Stimulated activated CD8-positive, alpha-beta memory T cell treated with anti-CD3 and anti-CD28 coated beads, Interleukin-12 subunit alpha, Interleukin-12 subunit beta, amount 100 ng/mL, for 24 hours (primary cell): Measurements from ENCODE around the gene TEN1.

Experiments
- DNase-seq: peaks from one replicate; pipeline ENCODE4 v3.0.0-alpha.2; 2020; ENCODE audit errors: extremely low read depth

TEN1 gene

GRCh38 chr17:76007131-76007849, 28.2 kb downstream of the TEN1 start:
- DNase-seq: no peak

- no peak for DNase-seq
Observed at GRCh38 chr17:76007850-76008165, 28.8 kb downstream of the TEN1 start.

- DNase-seq: no peak
Observed at GRCh38 chr17:76008208-76008607, 29.2 kb downstream of the TEN1 start.

GRCh38 chr17:76008630-76009425, 29.8 kb downstream of the TEN1 start:
- no peak for DNase-seq

GRCh38 chr17:76009447-76009846, 30.4 kb downstream of the TEN1 start:
- no peak for DNase-seq

GRCh38 chr17:76009969-76010661, 31.1 kb downstream of the TEN1 start:
- no peak for DNase-seq

- DNase-seq: no peak
Observed at GRCh38 chr17:76011951-76012350, 32.9 kb downstream of the TEN1 start.

- no peak for DNase-seq
Observed at GRCh38 chr17:76013377-76013932, 34.4 kb downstream of the TEN1 start.

GRCh38 chr17:76014100-76014924, 35.3 kb downstream of the TEN1 start:
- DNase-seq: peak; percentile 51

GRCh38 chr17:76014925-76015261, 35.9 kb downstream of the TEN1 start:
- DNase-seq: no peak

GRCh38 chr17:76017481-76018339, 38.7 kb downstream of the TEN1 start:
- DNase-seq: no peak

- DNase-seq: no peak
Observed at GRCh38 chr17:76018340-76018680, 39.3 kb downstream of the TEN1 start.

- no peak for DNase-seq
Observed at GRCh38 chr17:76018801-76019200, 39.8 kb downstream of the TEN1 start.

- DNase-seq: no peak
Observed at GRCh38 chr17:76019833-76020467, 40.9 kb downstream of the TEN1 start.

GRCh38 chr17:76022285-76022684, 43.2 kb downstream of the TEN1 start:
- no peak for DNase-seq

- DNase-seq: no peak
Observed at GRCh38 chr17:76022973-76023899, 44.2 kb downstream of the TEN1 start.

- DNase-seq: no peak
Observed at GRCh38 chr17:76023900-76024237, 44.8 kb downstream of the TEN1 start.

GRCh38 chr17:76024353-76024752, 45.3 kb downstream of the TEN1 start:
- no peak for DNase-seq

- no peak for DNase-seq
Observed at GRCh38 chr17:76025294-76025693, 46.3 kb downstream of the TEN1 start.
